HG03354 (cell line): Measurements from ENCODE around the gene NDST4.

Experiments used
- ATAC-seq: cut with Tn5 transposase; IDR thresholded peaks from one replicate; pipeline ENCODE4 v1.9.1; 2021; ENCODE audit warnings: mild to moderate bottlenecking; ENCODE audit not compliant: unreplicated experiment, poor library complexity, severe bottlenecking

Gene NDST4

GRCh38 chr4:114921790-114922591 is 191.4 kb downstream of the NDST4 start:
- ATAC-seq: no peak

- ATAC-seq: no peak
These were observed 192.2 kb downstream of the NDST4 start for GRCh38 chr4:114921191-114921590.

GRCh38 chr4:114911111-114911510 is 202.3 kb downstream of the NDST4 start:
- ATAC-seq: no peak

GRCh38 chr4:114907568-114907967 is 205.9 kb downstream of the NDST4 start:
- no peak for ATAC-seq

GRCh38 chr4:114905017-114905416 is 208.4 kb downstream of the NDST4 start:
- ATAC-seq: no peak

GRCh38 chr4:114900934-114901333 is 212.5 kb downstream of the NDST4 start:
- ATAC-seq: no peak

GRCh38 chr4:114890773-114891172 is 222.6 kb downstream of the NDST4 start:
- ATAC-seq: no peak

GRCh38 chr4:114886761-114887160 is 226.7 kb downstream of the NDST4 start:
- ATAC-seq: no peak

- ATAC-seq: no peak
These were observed 229.8 kb downstream of the NDST4 start for GRCh38 chr4:114883641-114884040.

GRCh38 chr4:114879916-114880669 is 233.3 kb downstream of the NDST4 start:
- ATAC-seq: no peak

GRCh38 chr4:114875630-114876029 is 237.8 kb downstream of the NDST4 start:
- no peak for ATAC-seq

GRCh38 chr4:114874321-114874720 is 239.1 kb downstream of the NDST4 start:
- ATAC-seq: no peak

GRCh38 chr4:114870987-114871386 is 242.4 kb downstream of the NDST4 start:
- ATAC-seq: peak; percentile 39

GRCh38 chr4:114866901-114867670 is 246.3 kb downstream of the NDST4 start:
- ATAC-seq: peak; percentile 51

- no peak for ATAC-seq
These were observed 249.4 kb downstream of the NDST4 start for GRCh38 chr4:114864060-114864459.

GRCh38 chr4:114860786-114861185 is 252.6 kb downstream of the NDST4 start:
- ATAC-seq: no peak

GRCh38 chr4:114857831-114858230 is 255.6 kb downstream of the NDST4 start:
- no peak for ATAC-seq

- no peak for ATAC-seq
These were observed 273.4 kb downstream of the NDST4 start for GRCh38 chr4:114839986-114840385.

GRCh38 chr4:114830628-114831027 is 282.8 kb downstream of the NDST4 start:
- no peak for ATAC-seq

- no peak for ATAC-seq
These were observed 285.8 kb downstream of the NDST4 start for GRCh38 chr4:114827651-114828050.
